Right lobe of liver (tissue), 6 donors: ENCODE measurements around the gene SMPD4. TPM values are rescaled to one million over a fixed set of nuclear protein-coding genes. Genes with fewer than 3 reads are reported as not detected.
A peak's percentile ranks its signal among the peaks of the same experiment; 100 is the strongest.
"Not testable (repeated sequence)": the region's sequence is repeated elsewhere in the genome, so short reads cannot be mapped to it uniquely, and the experiment has no call there.

Experiments used
- ATAC-seq, 4 donors: fragments of 200-7000 bp; cut with Tn5 transposase; one replicate each; pipeline ENCODE4 v1.9.1; 2020; ENCODE audit warnings: mild to moderate bottlenecking in 4 of 4, moderate library complexity in 4 of 4
- DNase-seq, 3 donors: peaks; one replicate each; pipeline ENCODE4 v3.0.0-alpha.2; 2020
- H3K27ac ChIP-seq, 3 donors: fragments of 200-600 bp; one replicate each; pipeline ENCODE4 v1.8.0; 2022
- H3K27me3 ChIP-seq, 2 donors: fragments of 200-600 bp; one replicate each; pipeline ENCODE4 v1.8.0; 2022
- H3K36me3 ChIP-seq, 4 donors: fragments of 200-600 bp; sonication (generic) in 1 of 4; one replicate each; pipeline versions ENCODE4 v1.5.1 to v1.8.0; 2017 to 2022; ENCODE audit warnings: control low read depth in 1 of 4
- H3K4me1 ChIP-seq, 4 donors: fragments of 200-600 bp; sonication (generic) in 1 of 4; one replicate each; pipeline versions ENCODE4 v1.5.1 to v1.8.0; 2017 to 2022; ENCODE audit warnings: control low read depth in 1 of 4
- H3K4me3 ChIP-seq, 3 donors: fragments of 200-600 bp; one replicate each; pipeline ENCODE4 v1.8.0; 2022
- H3K9me3 ChIP-seq, 4 donors: fragments of 200-600 bp; sonication (generic) in 1 of 4; one replicate each; pipeline versions ENCODE4 v1.5.1 to v1.8.0; 2017 to 2022; ENCODE audit warnings: control low read depth in 1 of 4
- POLR2A ChIP-seq: fragments of 450-650 bp; IDR thresholded peaks from one replicate; pipeline ENCODE4 v1.6.1; 2017; ENCODE audit warnings: antibody characterized with exemption, mild to moderate bottlenecking
- WGBS: methylation state at CpG from one replicate; pipeline ENCODE4 v1.1.6; 2018; ENCODE audit warnings: low coverage, low lambda C conversion rate; ENCODE audit not compliant: insufficient coverage; ENCODE audit errors: missing lambda C conversion rate; 5-methylcytosine and 5-hydroxymethylcytosine counted together
- intact Hi-C, 2 donors: fragments of 100-400 bp; cut with DNase I; formaldehyde crosslinking; loops; one replicate each; pipeline versions ENCODE4 v1.11.2 to v1.14.1; 2022
- total RNA-seq, 6 experiments: library from RNA; depleted of rRNA in 2 of 6; stranded (reverse); fragments of >200 nt in 2 of 6; fragmentation: NEBNext Ultra II Directional in 3 of 6; extraction: Animal tissue kit (Norgen Biotek cat#: 25700) in 3 of 6; gene quantifications; one replicate each; pipeline versions ENCODE4 v1.1.0 to v1.2.4, GENCODE V29; 2016 to 2023
- TF ChIP-seq, protein P1 (sequence below), 4 donors: fragments of 200-600 bp in 3 of 4; fragments of 450-650 bp in 1 of 4; IDR thresholded peaks; one replicate each; pipeline versions ENCODE4 v1.5.1 to v1.8.0; 2016 to 2022; ENCODE audit warnings: antibody characterized with exemption in 4 of 4, mild to moderate bottlenecking in 2 of 4
- donor health status: DM: no; HTN: yes; CAD: no.
- donor health status: DM: no; HTN: no; CAD: no.
- donor health status: DM: no; HTN: no; CAD: no.
- donor health status: DM: no; HTN: yes; CAD: no.
- donor health status: DM: no; HTN: yes; CAD: no.

SMPD4 gene
- total RNA-seq, 6 experiments from 2014 or later = 19.0 to 24.3 (median 21.6) TPM

DNA sequence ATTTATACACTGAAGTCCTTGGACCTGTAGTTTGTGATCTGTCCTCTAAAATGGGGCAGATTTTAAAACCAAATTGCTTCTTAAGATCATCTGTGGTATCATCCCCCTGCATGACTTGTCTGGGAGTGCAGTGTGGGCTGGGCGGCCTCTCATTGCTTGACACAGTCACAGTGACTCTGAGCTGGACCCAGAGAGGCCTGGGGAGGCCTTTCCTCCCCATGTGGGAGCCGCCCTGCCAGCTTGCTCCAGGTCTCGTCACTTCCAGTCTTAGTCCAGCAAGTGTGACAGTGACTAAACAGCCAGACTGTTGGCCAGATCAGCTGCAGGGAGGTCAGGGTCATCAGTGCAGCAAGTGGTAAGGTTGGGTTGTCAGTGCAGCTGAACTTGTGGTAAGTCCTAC, 21.7 kb upstream of the SMPD4 start:
- H3K9me3 ChIP-seq, H3K4me1 ChIP-seq, H3K4me3 ChIP-seq, H3K27ac ChIP-seq, ATAC-seq, H3K27me3 ChIP-seq, DNase-seq, H3K36me3 ChIP-seq, intact Hi-C loops: not testable (repeated sequence)
- 100% methylated on average over 1 of the region's 3 CpGs for WGBS

DNA sequence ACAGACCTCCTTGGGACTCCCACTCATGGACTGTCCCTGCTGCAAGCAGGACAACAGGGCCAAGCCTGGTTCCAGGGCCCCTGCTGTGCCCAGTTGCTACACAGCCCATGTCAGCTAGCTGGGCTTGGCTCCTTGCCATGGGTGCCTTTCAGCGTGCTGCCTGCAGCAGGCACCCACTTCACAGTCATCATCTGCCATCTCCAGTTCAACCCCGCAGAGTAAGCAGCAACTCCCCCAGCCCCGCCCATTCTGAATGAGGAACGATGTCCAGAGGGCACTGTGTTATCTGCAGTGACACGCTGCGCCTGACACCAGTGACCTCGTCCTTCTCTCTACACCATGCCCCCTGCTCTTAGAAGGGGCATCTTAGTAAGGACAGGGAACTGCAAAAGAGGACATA, 21.1 kb upstream of the SMPD4 start:
- H3K4me3 ChIP-seq, H3K4me1 ChIP-seq, H3K27me3 ChIP-seq, H3K36me3 ChIP-seq, intact Hi-C loops, H3K9me3 ChIP-seq, H3K27ac ChIP-seq, DNase-seq: not testable (repeated sequence)
- WGBS = no CpG with 5 or more reads among the region's 7 CpGs
- peak; percentile 17 to 63 (median 54) for ATAC-seq

DNA sequence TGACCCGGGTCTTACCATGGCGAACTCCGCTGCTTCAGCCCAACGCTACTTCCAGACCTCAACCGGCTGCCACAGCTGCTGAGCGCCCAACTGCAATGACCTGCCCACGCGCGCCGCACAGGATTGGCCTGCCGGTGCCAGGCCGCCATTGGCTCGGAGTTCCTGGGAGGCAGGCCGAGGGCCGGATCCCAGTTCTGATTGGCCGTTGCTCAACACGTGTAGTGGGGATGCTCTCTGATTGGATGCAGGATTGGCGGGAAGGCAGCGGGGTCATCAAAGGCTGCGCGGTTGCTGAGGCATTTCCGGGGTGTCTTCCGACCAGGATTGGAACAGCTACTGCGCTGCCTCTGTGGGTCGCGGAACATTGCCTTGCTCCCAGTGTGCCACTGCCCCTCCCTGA, 16.9 kb upstream of the SMPD4 start, which contains the start of gene TUBA3E:
TUBA3E (minus strand) TSS at position 97 of the 400 bp plus-strand sequence; CDS start at position 18, 79 bp downstream.
- DNase-seq (no peak), ATAC-seq (no peak)
- TF ChIP-seq POLR2A = no peak
- TF ChIP-seq, protein P1, sequence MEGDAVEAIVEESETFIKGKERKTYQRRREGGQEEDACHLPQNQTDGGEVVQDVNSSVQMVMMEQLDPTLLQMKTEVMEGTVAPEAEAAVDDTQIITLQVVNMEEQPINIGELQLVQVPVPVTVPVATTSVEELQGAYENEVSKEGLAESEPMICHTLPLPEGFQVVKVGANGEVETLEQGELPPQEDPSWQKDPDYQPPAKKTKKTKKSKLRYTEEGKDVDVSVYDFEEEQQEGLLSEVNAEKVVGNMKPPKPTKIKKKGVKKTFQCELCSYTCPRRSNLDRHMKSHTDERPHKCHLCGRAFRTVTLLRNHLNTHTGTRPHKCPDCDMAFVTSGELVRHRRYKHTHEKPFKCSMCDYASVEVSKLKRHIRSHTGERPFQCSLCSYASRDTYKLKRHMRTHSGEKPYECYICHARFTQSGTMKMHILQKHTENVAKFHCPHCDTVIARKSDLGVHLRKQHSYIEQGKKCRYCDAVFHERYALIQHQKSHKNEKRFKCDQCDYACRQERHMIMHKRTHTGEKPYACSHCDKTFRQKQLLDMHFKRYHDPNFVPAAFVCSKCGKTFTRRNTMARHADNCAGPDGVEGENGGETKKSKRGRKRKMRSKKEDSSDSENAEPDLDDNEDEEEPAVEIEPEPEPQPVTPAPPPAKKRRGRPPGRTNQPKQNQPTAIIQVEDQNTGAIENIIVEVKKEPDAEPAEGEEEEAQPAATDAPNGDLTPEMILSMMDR (IDR thresholded peaks at IDR 0.05) = no peak
- H3K9me3 ChIP-seq = no peaks in the 10 kb centered on the region
- H3K4me1 ChIP-seq = no peaks in the 10 kb centered on the region
- intact Hi-C loops = no loop called here
- no peak within 1 kb of the TSS for H3K4me3 ChIP-seq
- H3K27ac ChIP-seq = no peak within 1 kb of the TSS
- H3K27me3 ChIP-seq = no peaks in the 10 kb centered on the region
- WGBS = no CpG with 5 or more reads among the region's 26 CpGs
- H3K36me3 ChIP-seq = no peaks in the 10 kb centered on the region

DNA sequence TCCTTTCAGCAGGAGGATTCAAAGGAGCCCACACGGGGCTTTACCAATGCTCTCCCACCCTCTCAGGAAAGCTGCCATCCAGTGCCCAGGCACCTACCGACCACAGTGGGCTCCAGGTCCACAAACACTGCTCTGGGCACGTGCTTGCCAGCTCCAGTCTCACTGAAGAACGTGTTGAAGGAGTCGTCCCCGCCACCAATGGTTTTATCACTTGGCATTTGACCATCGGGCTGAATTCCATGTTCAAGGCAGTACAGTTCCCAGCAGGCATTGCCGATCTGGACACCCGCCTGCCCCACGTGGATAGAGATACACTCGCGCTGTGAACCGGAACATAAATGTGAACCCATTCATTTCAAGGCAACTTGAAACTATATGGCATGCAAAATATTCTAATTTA, 14.7 kb upstream of the SMPD4 start:
- intact Hi-C loops, H3K4me1 ChIP-seq, H3K36me3 ChIP-seq, H3K27ac ChIP-seq, H3K27me3 ChIP-seq, H3K4me3 ChIP-seq, DNase-seq, ATAC-seq, H3K9me3 ChIP-seq: not testable (repeated sequence)
- WGBS = 98% methylated on average over 6 of the region's 13 CpGs

DNA sequence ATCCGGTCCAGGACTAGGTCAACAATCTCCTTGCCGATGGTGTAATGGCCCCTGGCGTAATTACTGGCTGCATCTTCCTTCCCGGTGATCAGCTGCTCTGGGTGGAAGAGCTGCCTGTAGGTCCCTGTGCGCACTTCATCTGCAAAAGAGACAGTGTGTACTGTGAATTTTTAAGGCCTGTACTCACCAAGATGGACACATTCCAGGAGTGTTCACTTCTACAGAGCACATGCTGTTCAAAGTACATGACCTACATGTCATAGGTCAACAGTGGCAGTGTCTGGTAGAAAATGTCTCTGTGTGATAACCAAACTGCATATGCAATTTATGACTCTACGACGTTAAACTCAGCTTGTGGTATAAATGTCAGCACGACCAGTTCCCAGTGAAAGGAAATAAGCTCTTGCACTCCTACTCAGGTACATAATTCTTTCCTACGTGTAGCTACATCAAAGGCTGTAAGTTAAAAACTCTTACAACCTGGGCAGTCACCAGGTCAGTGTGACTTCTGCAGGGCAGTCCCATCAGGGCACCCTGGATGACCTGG, 13.8 kb upstream of the SMPD4 start:
- intact Hi-C loops, H3K36me3 ChIP-seq, H3K4me3 ChIP-seq, H3K4me1 ChIP-seq, H3K27ac ChIP-seq, H3K9me3 ChIP-seq, DNase-seq, H3K27me3 ChIP-seq: not testable (repeated sequence)
- ATAC-seq = peak; percentile 82 to 89 (median 86)
- 56% methylated on average over 5 of the region's 9 CpGs for WGBS

DNA sequence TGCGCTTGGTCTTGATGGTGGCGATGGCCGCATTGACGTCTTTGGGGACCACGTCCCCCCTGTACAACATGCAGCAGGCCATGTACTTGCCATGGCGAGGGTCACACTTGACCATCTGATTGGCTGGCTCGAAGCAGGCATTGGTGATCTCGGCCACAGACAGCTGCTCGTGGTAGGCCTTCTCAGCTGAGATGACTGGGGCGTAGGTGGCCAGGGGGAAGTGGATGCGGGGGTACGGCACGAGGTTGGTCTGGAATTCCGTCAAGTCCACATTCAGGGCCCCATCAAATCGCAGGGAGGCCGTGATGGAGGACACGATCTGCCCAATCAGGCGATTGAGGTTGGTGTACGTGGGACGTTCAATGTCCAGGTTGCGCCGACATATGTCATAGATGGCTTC, 12.4 kb upstream of the SMPD4 start:
- H3K9me3 ChIP-seq, H3K27me3 ChIP-seq, H3K4me3 ChIP-seq, H3K4me1 ChIP-seq, H3K36me3 ChIP-seq, DNase-seq, H3K27ac ChIP-seq, intact Hi-C loops, ATAC-seq: not testable (repeated sequence)
- 82% methylated on average over 13 of the region's 22 CpGs for WGBS

DNA sequence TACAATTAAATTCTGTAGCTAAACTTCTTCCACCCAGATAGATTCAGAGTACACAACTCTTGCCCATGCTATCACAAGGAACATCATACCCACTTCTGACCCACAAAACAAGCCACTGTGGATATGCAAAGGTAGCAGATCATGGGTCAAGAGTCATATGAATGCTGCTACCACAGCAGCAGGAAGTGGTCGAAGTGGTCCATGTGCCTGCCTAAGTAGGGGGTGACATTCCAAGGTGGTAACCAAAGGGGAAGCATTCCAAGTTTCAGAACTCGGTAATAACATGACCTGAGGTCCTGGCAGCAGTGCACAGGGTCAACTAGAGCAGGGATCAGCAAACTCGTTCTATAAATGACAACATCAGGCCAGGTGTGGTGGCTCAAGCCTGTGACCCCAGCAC, 11.0 kb upstream of the SMPD4 start:
- H3K4me1 ChIP-seq, intact Hi-C loops, H3K9me3 ChIP-seq, DNase-seq, ATAC-seq, H3K4me3 ChIP-seq, H3K27ac ChIP-seq, H3K36me3 ChIP-seq, H3K27me3 ChIP-seq: not testable (repeated sequence)
- 33% methylated on average over 3 of the region's 3 CpGs for WGBS

DNA sequence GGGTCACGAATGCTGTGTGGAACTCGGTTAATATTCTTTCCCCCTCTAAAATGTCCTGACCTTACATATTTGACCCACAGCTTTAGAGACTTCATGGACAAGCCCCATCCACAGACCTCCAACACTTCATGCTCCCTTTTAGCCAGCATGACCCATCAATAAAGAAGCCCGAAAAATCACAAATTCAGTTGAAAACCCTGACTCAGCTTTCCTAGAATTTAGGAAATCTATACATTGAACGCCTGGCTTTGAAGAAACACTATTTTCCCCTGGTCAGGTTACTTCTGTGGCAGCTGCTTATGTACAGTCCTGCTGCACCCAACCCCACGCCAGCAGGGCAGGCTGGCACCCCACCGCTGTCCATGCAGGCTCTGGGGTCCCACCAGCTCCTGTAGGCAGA, 9.9 kb upstream of the SMPD4 start:
- intact Hi-C loops, H3K27ac ChIP-seq, H3K27me3 ChIP-seq, ATAC-seq, H3K36me3 ChIP-seq, H3K9me3 ChIP-seq, H3K4me1 ChIP-seq, H3K4me3 ChIP-seq: not testable (repeated sequence)
- WGBS = 88% methylated on average over 3 of the region's 6 CpGs
- peak in 1 of 3 donors; percentile 13 for DNase-seq
